NCI-H146 (cell line): ENCODE data around the gene C1orf159.

Experiments
- DNase-seq: peaks from one replicate; lab custom pipeline; 2025; lab: John Stamatoyannopoulos, UW

C1orf159 gene

GRCh38 chr1:1038694-1039093, 77.2 kb downstream of the C1orf159 start:
- DNase-seq, result no peak

DNA sequence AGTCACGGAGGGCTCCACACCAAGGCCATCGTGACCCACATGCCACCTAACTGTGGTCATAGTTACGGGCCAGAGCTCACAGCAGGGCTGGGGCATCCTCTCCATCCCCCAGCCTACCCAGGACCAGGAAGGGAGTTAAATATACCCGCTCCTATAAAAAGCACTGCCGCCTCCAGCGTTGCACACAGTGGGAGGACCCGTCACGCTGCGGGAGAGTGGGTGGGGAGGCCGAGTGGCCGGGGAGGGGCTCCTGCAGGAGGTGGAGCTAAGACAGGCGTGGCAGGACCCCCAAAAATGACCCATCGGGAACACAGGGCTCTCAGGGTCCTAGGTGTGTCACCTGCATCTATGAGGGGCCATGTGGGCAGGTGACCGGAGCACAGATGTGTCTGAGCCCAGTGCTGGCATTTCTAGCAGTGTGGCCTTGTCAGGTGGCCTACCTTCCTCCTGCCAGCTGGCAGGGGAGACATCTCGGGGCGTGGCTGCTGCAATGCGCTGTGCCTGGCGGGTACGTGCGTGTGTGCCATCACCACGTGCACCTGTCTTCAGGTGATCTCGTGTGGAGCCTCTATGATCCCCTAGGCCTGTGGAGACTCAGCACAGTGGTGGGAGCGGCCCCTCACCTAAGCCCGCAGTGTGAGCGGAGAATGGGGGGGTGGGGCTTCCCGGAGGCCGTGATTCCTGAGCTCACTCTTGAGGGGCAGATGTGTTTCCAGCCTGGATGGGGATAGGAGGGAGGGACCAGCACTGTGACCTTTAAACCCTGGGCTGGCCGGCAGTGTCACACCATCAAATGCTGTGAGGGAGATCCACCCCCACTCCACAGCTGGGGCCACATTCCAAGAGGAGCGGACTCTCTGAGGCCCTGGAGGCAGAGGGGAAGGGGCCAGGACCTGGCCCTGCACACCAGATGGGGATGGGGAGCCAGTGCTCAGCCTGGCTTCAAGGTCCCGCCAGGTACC, 78.2 kb downstream of the C1orf159 start:
- DNase-seq, result no peak

DNA sequence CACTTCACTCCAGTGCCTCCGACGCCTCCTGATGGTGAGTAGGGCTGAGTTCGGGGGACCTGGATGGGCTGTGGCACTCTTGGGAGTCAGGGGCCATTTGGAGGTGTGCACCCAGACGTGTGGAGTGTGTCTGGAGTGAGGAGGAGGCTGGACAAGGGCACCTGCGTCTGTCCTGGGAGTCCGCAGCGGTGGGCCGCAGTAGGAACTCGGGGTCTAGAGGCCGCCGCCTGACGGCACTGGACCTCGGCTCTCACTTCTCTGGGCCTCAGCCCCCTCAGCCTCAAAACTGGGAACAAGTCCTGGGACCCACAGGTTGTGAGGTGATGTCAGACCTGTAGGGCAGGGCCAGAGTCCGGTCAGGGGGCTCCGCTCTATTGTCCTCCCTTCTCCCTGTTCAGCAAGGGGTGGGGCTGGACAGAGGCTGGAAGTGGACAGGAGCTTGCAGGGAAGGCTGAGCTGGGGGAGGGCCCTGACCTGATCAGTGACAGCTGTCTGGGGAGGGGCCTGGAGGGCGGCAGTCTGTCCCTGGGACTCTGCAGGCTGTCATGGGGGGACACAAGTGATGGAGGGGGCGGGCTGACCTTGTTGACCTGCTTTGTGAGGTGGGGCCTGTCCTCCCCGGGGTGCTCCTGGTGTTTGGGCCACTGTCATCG, 80.5 kb downstream of the C1orf159 start:
- no peak for DNase-seq

DNA sequence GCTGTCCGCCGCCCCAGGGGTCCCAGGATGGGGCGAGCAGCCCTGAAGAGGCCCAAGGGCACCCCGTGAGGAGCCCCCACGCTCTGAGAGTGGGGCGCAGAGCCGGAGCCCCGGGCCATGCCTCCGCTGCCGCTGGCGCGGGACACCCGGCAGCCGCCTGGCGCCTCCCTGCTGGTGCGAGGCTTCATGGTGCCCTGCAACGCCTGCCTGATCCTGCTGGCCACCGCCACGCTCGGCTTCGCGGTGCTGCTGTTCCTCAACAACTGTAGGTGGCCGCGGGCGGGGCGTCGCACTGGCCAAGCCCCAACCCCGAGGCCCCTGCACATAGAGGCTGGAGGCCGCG, 81.5 kb downstream of the C1orf159 start:
- peak; percentile 46 for DNase-seq

GRCh38 chr1:1033731-1034438, 82.0 kb downstream of the C1orf159 start:
- DNase-seq, result peak; percentile 32

DNA sequence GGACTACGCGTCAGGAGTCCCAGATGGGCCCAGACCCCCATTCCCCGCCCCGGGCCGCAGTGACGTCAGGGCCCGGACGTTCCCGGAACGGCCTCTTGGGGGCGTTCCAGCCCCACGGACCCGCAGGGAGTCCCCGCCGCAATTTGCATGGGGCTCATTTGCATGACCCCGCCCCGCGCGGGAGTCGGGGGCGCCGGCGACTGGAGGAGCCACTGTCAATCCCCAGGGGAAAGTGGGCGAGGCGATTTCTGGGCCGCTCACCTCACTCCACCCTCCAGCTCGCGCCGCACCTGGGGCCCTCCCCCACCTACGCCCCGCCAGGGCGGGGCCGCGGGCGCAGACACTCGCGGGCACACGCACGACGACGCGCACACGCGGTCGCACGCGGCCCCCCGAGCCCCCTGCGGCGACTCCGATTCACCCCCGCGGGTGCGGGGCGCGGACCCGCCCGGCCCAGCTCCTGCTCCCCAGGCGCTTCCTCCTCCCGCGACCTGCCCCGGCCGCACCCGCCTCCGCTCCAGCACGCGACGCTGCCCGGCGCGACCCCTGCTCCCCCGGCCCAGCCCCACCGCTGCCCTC, 82.8 kb downstream of the C1orf159 start:
- peak; percentile 90 for DNase-seq

DNA sequence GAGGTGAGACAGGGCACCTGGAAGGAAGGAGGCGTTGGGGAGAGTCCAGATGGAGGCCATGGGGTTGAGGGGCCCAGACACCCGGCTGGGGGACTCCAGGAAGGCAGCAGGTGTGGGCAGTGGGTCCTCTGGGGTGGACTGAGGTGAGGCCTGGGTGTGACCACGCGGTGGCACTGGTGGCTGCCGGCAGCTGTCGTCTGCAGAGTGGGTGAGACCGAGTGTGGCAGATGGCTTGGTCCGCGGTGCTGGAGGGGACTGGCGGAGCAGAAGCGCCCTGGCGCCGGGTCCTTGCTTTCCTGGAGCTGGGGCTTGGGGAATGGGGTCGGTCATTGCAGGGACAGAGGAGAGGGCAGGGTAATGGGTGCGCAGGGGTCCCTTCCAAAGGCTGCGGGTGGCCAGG, 83.5 kb downstream of the C1orf159 start:
- peak; percentile 55 for DNase-seq
